ENCODE measurements around the gene KIAA2012.
"Not testable (repeated sequence)": the region's sequence is repeated elsewhere in the genome, so short reads cannot be mapped to it uniquely, and the experiment has no call there.

KIAA2012 gene

DNA sequence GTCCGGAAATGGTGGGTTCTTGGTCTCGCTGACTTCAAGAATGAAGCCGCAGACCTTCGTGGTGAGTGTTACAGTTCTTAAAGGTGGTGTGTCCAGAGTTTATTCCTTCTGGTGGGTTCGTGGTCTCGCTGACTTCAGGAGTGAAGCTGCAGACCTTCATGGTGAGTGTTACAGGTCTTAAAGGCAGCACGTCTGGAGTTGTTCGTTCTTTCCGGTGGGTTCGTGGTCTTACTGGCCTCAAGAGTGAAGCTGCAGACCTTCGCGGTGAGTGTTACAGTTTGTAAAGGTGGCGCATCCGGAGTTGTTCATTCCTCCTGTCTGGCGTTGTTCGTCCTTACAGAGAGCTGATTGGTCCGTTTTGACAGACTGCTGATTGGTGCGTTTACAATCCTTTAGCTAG lies 63.0 kb downstream of the KIAA2012 start:
- H3K27me3 ChIP-seq (ENCODE audit: insufficient read depth, low read length); H2AFZ ChIP-seq (ENCODE audit: low read depth, low read length); H3K9me3 ChIP-seq (ENCODE audit: low read length); H3K4me3 ChIP-seq (ENCODE audit: low read length); H3K4me1 ChIP-seq (ENCODE audit: insufficient read depth, low read length); H3K36me3 ChIP-seq (ENCODE audit: insufficient read depth, low read length): not testable (repeated sequence)

GRCh38 chr2:202136526-202136925 lies 63.5 kb downstream of the KIAA2012 start:
- no peaks in the 10 kb centered on the region for H3K27me3 ChIP-seq (ENCODE audit: insufficient read depth, low read length)
- H2AFZ ChIP-seq (ENCODE audit: low read depth, low read length): no peak overlapping the region
- H3K36me3 ChIP-seq (ENCODE audit: insufficient read depth, low read length): no peaks in the 10 kb centered on the region
- no peak overlapping the region for H3K4me3 ChIP-seq (ENCODE audit: low read length)
- peaks cover 7% of the 10 kb centered on the region for H3K4me1 ChIP-seq (ENCODE audit: insufficient read depth, low read length)
- H3K9me3 ChIP-seq (ENCODE audit: low read length): no peaks in the 10 kb centered on the region

- Histone ChIP-seq H3K4me3 (ENCODE audit: low read length) (no peak overlapping the region), H3K27me3 (ENCODE audit: insufficient read depth, low read length) (no peaks in the 10 kb centered on the region), H3K36me3 (ENCODE audit: insufficient read depth, low read length) (no peaks in the 10 kb centered on the region), H3K4me1 (ENCODE audit: insufficient read depth, low read length) (peaks cover 7% of the 10 kb centered on the region), H2AFZ (ENCODE audit: low read depth, low read length) (no peak overlapping the region), H3K9me3 (ENCODE audit: low read length) (no peaks in the 10 kb centered on the region)
These were observed 67.6 kb downstream of the KIAA2012 start for GRCh38 chr2:202140522-202141252.

- H3K27me3 ChIP-seq (ENCODE audit: insufficient read depth, low read length): no peaks in the 10 kb centered on the region
- peaks cover 7% of the 10 kb centered on the region for H3K4me1 ChIP-seq (ENCODE audit: insufficient read depth, low read length)
- H3K9me3 ChIP-seq (ENCODE audit: low read length): no peaks in the 10 kb centered on the region
- no peak overlapping the region for H2AFZ ChIP-seq (ENCODE audit: low read depth, low read length)
- H3K36me3 ChIP-seq (ENCODE audit: insufficient read depth, low read length): no peaks in the 10 kb centered on the region
- no peak overlapping the region for H3K4me3 ChIP-seq (ENCODE audit: low read length)
These were observed 68.4 kb downstream of the KIAA2012 start for GRCh38 chr2:202141329-202141947.

DNA sequence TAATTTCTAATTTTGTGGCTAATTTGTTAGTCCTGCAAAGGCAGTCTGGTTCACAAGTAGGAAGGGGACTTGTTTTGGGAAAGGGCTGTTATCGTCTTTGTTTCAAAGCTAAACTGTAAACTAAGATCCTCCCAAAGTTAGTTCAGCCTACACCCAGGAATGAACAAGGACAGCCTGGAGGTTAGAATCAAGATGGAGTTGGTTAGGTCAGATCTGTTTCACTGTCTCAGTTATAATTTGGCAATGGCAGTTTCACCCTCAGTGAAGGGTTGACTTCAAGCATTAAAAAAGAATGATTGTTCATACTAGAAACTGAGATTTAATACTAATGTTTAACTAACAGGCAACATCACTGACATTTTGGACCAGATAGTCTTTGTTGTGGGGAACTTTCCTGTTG lies 69.5 kb downstream of the KIAA2012 start:
- Histone ChIP-seq H3K36me3 (ENCODE audit: insufficient read depth, low read length) (no peaks in the 10 kb centered on the region), H3K27me3 (ENCODE audit: insufficient read depth, low read length) (no peaks in the 10 kb centered on the region), H3K4me3 (ENCODE audit: low read length) (no peak overlapping the region), H3K9me3 (ENCODE audit: low read length) (no peaks in the 10 kb centered on the region), H3K4me1 (ENCODE audit: insufficient read depth, low read length) (peaks cover 15% of the 10 kb centered on the region), H2AFZ (ENCODE audit: low read depth, low read length) (no peak overlapping the region)

DNA sequence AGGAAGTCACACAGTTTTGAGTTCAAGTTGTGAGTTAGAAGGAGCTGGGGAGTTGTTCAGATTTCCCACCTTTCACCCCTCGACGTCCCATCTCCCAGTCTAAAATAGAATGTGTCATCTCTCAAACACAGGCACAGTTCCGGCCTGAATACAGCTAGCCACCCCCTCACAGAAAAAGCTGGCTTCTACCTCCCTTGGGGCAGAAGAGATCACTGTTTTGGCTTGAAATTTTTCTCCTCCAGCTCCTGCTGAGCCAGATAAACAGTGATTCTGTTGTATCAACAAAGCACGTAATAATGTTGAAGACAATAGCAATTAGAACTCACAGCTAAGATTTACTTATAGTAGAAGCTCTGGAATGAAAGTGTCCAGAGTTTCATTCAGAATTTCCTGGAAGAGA lies 74.7 kb downstream of the KIAA2012 start:
- no peak overlapping the region for H3K4me3 ChIP-seq (ENCODE audit: low read length)
- no peaks in the 10 kb centered on the region for H3K9me3 ChIP-seq (ENCODE audit: low read length)
- H3K36me3 ChIP-seq (ENCODE audit: insufficient read depth, low read length): no peaks in the 10 kb centered on the region
- no peak overlapping the region for H2AFZ ChIP-seq (ENCODE audit: low read depth, low read length)
- peaks cover 31% of the 10 kb centered on the region for H3K4me1 ChIP-seq (ENCODE audit: insufficient read depth, low read length)
- H3K27me3 ChIP-seq (ENCODE audit: insufficient read depth, low read length): no peaks in the 10 kb centered on the region

- no peaks in the 10 kb centered on the region for H3K27me3 ChIP-seq (ENCODE audit: insufficient read depth, low read length)
- peak overlapping the region; percentile 34 for H3K4me3 ChIP-seq (ENCODE audit: low read length)
These were observed 75.6 kb downstream of the KIAA2012 start for GRCh38 chr2:202148515-202149154.

GRCh38 chr2:202149155-202149762 lies 76.2 kb downstream of the KIAA2012 start:
- H2AFZ ChIP-seq (ENCODE audit: low read depth, low read length): peak overlapping the region; percentile 50
- H3K4me1 ChIP-seq (ENCODE audit: insufficient read depth, low read length): peaks cover 31% of the 10 kb centered on the region
- H3K9me3 ChIP-seq (ENCODE audit: low read length): no peaks in the 10 kb centered on the region
- H3K4me3 ChIP-seq (ENCODE audit: low read length): peak overlapping the region; percentile 34
- H3K27me3 ChIP-seq (ENCODE audit: insufficient read depth, low read length): no peaks in the 10 kb centered on the region
- H3K36me3 ChIP-seq (ENCODE audit: insufficient read depth, low read length): no peaks in the 10 kb centered on the region

More at GRCh38 chr2:202148515-202149154, 75.6 kb downstream of the KIAA2012 start:
- peak overlapping the region; percentile 50 for H2AFZ ChIP-seq (ENCODE audit: low read depth, low read length)
- H3K4me1 ChIP-seq (ENCODE audit: insufficient read depth, low read length): peaks cover 31% of the 10 kb centered on the region
- no peaks in the 10 kb centered on the region for H3K9me3 ChIP-seq (ENCODE audit: low read length)
- H3K36me3 ChIP-seq (ENCODE audit: insufficient read depth, low read length): no peaks in the 10 kb centered on the region

GRCh38 chr2:202149936-202150335 lies 76.9 kb downstream of the KIAA2012 start:
- Histone ChIP-seq H3K9me3 (ENCODE audit: low read length) (no peaks in the 10 kb centered on the region), H3K4me3 (ENCODE audit: low read length) (peak overlapping the region; percentile 34)

GRCh38 chr2:202152104-202152715 lies 79.2 kb downstream of the KIAA2012 start:
- H3K4me3 ChIP-seq (ENCODE audit: low read length): no peak overlapping the region
- H2AFZ ChIP-seq (ENCODE audit: low read depth, low read length): no peak overlapping the region
- H3K36me3 ChIP-seq (ENCODE audit: insufficient read depth, low read length): no peaks in the 10 kb centered on the region
- H3K4me1 ChIP-seq (ENCODE audit: insufficient read depth, low read length): peaks cover 27% of the 10 kb centered on the region
- no peaks in the 10 kb centered on the region for H3K27me3 ChIP-seq (ENCODE audit: insufficient read depth, low read length)
- H3K9me3 ChIP-seq (ENCODE audit: low read length): no peaks in the 10 kb centered on the region

More at GRCh38 chr2:202149936-202150335, 76.9 kb downstream of the KIAA2012 start:
- H3K27me3 ChIP-seq (ENCODE audit: insufficient read depth, low read length): no peaks in the 10 kb centered on the region
- H2AFZ ChIP-seq (ENCODE audit: low read depth, low read length): peak overlapping the region; percentile 50
- H3K36me3 ChIP-seq (ENCODE audit: insufficient read depth, low read length): no peaks in the 10 kb centered on the region
- peaks cover 31% of the 10 kb centered on the region for H3K4me1 ChIP-seq (ENCODE audit: insufficient read depth, low read length)

DNA sequence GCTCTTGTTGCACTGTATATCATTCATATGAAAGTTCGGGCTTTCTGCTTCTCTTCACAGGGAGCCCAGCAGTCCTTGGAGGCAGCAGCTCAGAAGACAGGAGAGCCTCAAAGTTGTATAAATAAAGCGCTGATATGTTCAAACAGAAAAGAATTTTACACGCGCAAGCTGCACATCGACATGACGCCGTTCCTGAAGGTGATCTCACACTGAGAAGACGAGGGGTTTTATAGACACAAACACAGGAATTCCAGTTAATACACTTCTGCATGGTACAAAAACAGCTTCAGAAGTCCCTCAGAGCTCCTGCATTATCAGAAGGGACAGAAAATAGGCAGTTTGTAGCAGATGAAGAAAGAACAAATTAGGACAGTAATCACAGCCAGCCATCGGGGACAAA lies 81.6 kb downstream of the KIAA2012 start:
- H3K9me3 ChIP-seq (ENCODE audit: low read length): no peaks in the 10 kb centered on the region
- no peaks in the 10 kb centered on the region for H3K36me3 ChIP-seq (ENCODE audit: insufficient read depth, low read length)
- H3K4me3 ChIP-seq (ENCODE audit: low read length): no peak overlapping the region
- peaks cover 4% of the 10 kb centered on the region for H3K4me1 ChIP-seq (ENCODE audit: insufficient read depth, low read length)
- no peak overlapping the region for H2AFZ ChIP-seq (ENCODE audit: low read depth, low read length)
- H3K27me3 ChIP-seq (ENCODE audit: insufficient read depth, low read length): no peaks in the 10 kb centered on the region

GRCh38 chr2:202157211-202157990 lies 84.3 kb downstream of the KIAA2012 start:
- no peaks in the 10 kb centered on the region for H3K9me3 ChIP-seq (ENCODE audit: low read length)
- no peak overlapping the region for H2AFZ ChIP-seq (ENCODE audit: low read depth, low read length)
- H3K27me3 ChIP-seq (ENCODE audit: insufficient read depth, low read length): no peaks in the 10 kb centered on the region
- H3K36me3 ChIP-seq (ENCODE audit: insufficient read depth, low read length): no peaks in the 10 kb centered on the region
- H3K4me3 ChIP-seq (ENCODE audit: low read length): no peak overlapping the region
- H3K4me1 ChIP-seq (ENCODE audit: insufficient read depth, low read length): no peaks in the 10 kb centered on the region

Measured in neuron (in vitro differentiated cells).